ENCODE measurements around the gene EGFL7.

GRCh38 chr9:136700304-136700703, 37.6 kb downstream of the EGFL7 start:
- TF ChIP-seq LEF1 (IDR thresholded peaks at IDR 0.05; ENCODE audit: borderline replicate concordance) (no peak), SP1 (IDR thresholded peaks at IDR 0.05) (no peak), TARDBP (IDR thresholded peaks at IDR 0.05) (no peak), L3MBTL2 (conservative IDR thresholded peaks at IDR 0.05) (no peak), HDGF (IDR thresholded peaks at IDR 0.05; ENCODE audit: borderline replicate concordance) (no peak), FOXM1 (IDR thresholded peaks at IDR 0.05; ENCODE audit: borderline replicate concordance) (no peak), CTBP1 (IDR thresholded peaks at IDR 0.05; ENCODE audit: borderline replicate concordance) (no peak), SUZ12 (IDR thresholded peaks at IDR 0.05) (no peak), ELF4 (IDR thresholded peaks at IDR 0.05) (no peak), NFRKB (IDR thresholded peaks at IDR 0.05) (no peak)

Data from HEK293T (cell line).